ENCODE measurements around the gene CTNNA3. TPM values are rescaled to one million over a fixed set of nuclear protein-coding genes. Genes with fewer than 3 reads are reported as not detected.

The CTNNA3 gene
- total RNA-seq, 2 donors from 2014 or later: 20.3 to 23.8 TPM

DNA sequence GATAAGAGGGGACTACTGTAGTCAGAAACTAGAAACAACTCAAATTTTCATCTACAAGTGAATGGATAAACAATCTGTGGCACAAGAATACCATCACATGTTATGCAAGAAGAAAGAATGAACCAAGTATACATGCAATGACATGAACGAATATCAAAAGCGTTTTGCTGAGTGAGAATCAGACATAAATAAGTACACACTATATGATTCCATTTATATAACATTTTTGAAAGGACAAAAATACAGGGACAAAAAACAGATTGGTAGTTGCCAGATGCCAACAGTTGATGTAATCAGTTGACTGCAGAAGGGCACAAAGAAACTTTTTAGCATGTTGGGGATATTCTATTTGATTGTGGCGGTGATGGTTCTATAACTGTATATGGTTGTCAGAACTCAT lies 33.6 kb downstream of the CTNNA3 start:
- TF ChIP-seq, protein P1, sequence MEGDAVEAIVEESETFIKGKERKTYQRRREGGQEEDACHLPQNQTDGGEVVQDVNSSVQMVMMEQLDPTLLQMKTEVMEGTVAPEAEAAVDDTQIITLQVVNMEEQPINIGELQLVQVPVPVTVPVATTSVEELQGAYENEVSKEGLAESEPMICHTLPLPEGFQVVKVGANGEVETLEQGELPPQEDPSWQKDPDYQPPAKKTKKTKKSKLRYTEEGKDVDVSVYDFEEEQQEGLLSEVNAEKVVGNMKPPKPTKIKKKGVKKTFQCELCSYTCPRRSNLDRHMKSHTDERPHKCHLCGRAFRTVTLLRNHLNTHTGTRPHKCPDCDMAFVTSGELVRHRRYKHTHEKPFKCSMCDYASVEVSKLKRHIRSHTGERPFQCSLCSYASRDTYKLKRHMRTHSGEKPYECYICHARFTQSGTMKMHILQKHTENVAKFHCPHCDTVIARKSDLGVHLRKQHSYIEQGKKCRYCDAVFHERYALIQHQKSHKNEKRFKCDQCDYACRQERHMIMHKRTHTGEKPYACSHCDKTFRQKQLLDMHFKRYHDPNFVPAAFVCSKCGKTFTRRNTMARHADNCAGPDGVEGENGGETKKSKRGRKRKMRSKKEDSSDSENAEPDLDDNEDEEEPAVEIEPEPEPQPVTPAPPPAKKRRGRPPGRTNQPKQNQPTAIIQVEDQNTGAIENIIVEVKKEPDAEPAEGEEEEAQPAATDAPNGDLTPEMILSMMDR (IDR thresholded peaks at IDR 0.05): no peak
- H3K4me3 ChIP-seq: no peak overlapping the region
- DNase-seq (ENCODE audit: low spot score): no peak
- H3K36me3 ChIP-seq: no peaks in the 10 kb centered on the region
- H3K27me3 ChIP-seq: no peaks in the 10 kb centered on the region
- peaks cover 0 to 3% of the 10 kb centered on the region in 2 donors for H3K4me1 ChIP-seq
- no peak overlapping the region for H3K27ac ChIP-seq
- H3K9me3 ChIP-seq: no peaks in the 10 kb centered on the region

DNA sequence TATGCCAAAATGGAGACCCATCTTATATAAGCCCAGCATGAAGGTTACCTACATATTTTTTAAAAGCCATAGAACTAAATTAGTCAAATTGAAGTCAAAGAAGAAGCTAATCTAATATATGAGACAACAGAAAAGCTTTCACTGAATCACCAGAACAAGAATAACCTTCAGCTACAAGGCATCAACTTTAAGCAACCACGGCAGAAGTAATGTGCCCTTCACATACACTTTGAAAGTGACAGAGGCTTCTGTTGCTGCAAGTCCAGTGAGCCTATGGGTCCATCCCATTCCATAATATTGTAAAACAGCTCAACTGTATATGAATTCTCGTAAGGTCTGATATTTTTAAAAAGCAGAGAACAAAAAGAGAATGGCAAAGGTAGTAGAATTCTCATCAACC lies 36.5 kb downstream of the CTNNA3 start:
- H3K27ac ChIP-seq: peak overlapping the region in 1 of 2 donors; percentile 1

DNA sequence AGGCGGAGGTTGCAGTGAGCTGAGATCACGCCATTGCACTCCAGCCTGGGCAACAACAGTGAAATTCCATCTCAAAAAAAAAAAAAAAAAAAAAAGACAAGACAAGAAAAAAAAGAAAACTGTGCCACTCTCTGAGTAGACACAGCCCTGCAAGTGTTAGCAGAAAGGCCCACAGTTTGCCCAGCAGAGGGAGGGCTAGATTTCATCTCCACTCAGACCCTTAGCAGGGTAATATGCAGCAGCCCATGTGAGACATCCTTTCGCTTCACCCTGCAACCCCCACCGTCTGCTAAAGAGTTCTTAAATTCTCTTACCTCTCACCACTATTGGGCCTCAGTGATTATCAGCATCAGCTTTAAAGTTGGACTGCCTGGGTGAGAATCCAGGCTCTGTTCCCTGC lies 38.2 kb downstream of the CTNNA3 start:
- DNase-seq (ENCODE audit: low spot score): no peak
- TF ChIP-seq, protein P1 (IDR thresholded peaks at IDR 0.05): peak in 1 of 2 donors; percentile 32
- no peaks in the 10 kb centered on the region for H3K9me3 ChIP-seq
- H3K36me3 ChIP-seq: no peaks in the 10 kb centered on the region
- H3K4me1 ChIP-seq: peaks cover 0 to under 1% of the 10 kb centered on the region in 2 donors
- H3K4me3 ChIP-seq: no peak overlapping the region
- no peak overlapping the region for H3K27ac ChIP-seq
- no peaks in the 10 kb centered on the region for H3K27me3 ChIP-seq

More for the DNA sequence above, 36.5 kb downstream of the CTNNA3 start:
- TF ChIP-seq, protein P1 (IDR thresholded peaks at IDR 0.05): no peak
- no peak overlapping the region for H3K4me3 ChIP-seq
- peaks cover 0 to 3% of the 10 kb centered on the region in 2 donors for H3K4me1 ChIP-seq
- DNase-seq (ENCODE audit: low spot score): no peak
- no peaks in the 10 kb centered on the region for H3K36me3 ChIP-seq
- no peaks in the 10 kb centered on the region for H3K9me3 ChIP-seq
- no peaks in the 10 kb centered on the region for H3K27me3 ChIP-seq

DNA sequence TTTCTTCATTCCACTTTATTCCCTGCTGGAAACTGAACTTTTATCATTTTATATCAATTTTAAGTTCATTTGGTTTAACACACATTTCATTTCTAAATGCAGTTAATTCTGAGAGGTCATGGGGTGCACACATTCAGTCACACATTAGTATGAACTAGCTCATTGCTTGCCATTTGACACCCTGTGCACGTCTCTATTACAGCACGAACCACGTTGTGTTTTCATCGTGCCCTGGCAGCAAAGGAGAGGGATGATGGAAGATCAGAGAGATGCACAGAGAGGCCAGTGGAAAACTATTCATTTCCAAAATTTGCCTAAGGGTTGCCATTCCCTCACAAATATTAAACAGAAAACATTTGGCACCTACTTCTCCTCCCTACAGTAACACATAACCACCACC lies 45.4 kb downstream of the CTNNA3 start:
- Histone ChIP-seq H3K9me3 (no peaks in the 10 kb centered on the region), H3K27ac (no peak overlapping the region), H3K36me3 (no peaks in the 10 kb centered on the region), H3K4me1 (no peaks in the 10 kb centered on the region), H3K4me3 (no peak overlapping the region), H3K27me3 (no peaks in the 10 kb centered on the region)
- no peak for DNase-seq (ENCODE audit: low spot score)
- TF ChIP-seq, protein P1 (IDR thresholded peaks at IDR 0.05): no peak

DNA sequence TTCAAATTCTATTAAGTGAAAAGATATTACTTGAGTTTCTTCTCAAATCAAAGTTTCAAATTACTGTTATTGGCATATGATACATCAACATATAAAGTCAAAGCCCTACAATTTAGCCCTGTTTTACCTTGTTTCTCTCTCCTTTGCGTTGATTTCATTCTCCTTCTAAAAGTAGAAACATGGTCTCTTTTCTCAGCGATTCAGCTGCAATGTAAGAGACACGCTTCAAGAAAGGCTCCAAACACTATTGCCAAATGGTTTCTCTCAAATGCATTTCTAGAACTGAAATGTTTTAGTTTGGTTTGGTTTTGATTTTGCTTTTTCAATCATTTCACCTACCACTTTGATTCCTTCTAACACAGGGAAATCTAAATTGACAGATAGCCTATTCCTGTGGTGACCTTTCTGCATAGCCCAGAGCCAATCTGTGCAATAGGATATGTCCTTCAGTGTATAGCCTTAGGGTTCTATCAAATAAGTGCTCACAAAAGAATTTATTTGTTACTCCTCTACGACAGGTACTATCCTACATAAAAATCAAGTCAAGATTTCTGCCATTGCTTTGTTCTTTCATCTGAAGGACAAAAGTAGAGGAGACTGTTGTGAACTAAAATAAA lies 47.3 kb downstream of the CTNNA3 start:
- Histone ChIP-seq H3K9me3 (no peaks in the 10 kb centered on the region), H3K4me3 (no peak overlapping the region), H3K27me3 (no peaks in the 10 kb centered on the region), H3K36me3 (no peaks in the 10 kb centered on the region), H3K27ac (no peak overlapping the region), H3K4me1 (no peaks in the 10 kb centered on the region)
- TF ChIP-seq, protein P1 (IDR thresholded peaks at IDR 0.05): no peak
- no peak for DNase-seq (ENCODE audit: low spot score)

DNA sequence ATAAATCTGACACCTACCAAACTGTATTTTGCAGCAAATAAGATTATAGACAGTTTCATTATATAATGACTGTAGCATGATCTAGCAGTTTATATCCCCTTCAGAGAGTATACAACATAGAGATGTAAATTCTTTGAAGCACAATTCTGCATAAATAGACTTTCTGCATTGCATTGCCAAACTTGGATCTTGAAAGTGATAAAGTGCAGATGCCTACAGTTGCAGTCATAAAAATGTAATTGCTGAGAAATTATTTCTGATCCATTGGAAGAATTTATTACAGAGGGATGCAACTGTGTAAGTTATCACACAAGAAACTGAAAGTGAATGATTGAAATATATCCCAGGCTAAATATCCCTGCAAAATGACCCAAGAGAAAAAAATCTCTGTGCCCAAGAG lies 65.1 kb downstream of the CTNNA3 start:
- TF ChIP-seq, protein P1 (IDR thresholded peaks at IDR 0.05): no peak
- Histone ChIP-seq H3K4me3 (no peak overlapping the region), H3K27ac (no peak overlapping the region), H3K36me3 (no peaks in the 10 kb centered on the region), H3K4me1 (no peaks in the 10 kb centered on the region), H3K27me3 (no peaks in the 10 kb centered on the region), H3K9me3 (peaks cover 0 to 4% of the 10 kb centered on the region in 2 donors)
- no peak for DNase-seq (ENCODE audit: low spot score)

All from right atrium auricular region (tissue), 2 donors.